Measurements from ENCODE around the gene PDGFB.

The PDGFB gene

GRCh38 chr22:39216143-39216490 is 28.7 kb downstream of the PDGFB start:
- H3K9me3 ChIP-seq: no peaks in the 10 kb centered on the region
- H3K27ac ChIP-seq: no peak overlapping the region
- H3K4me3 ChIP-seq (ENCODE audit: low read depth in 1 of 2, low read length in 1 of 2): no peak overlapping the region
- no peaks in the 10 kb centered on the region for H3K4me1 ChIP-seq (ENCODE audit: control insufficient read depth in 1 of 2, insufficient read depth in 1 of 2, low read depth in 1 of 2, low read length in 1 of 2)
- no peaks in the 10 kb centered on the region for H3K36me3 ChIP-seq
- TF ChIP-seq CTCF (IDR thresholded peaks at IDR 0.05): no peak
- H3K27me3 ChIP-seq: peaks cover 48% of the 10 kb centered on the region

GRCh38 chr22:39215426-39216142 is 29.2 kb downstream of the PDGFB start:
- Histone ChIP-seq H3K4me1 (ENCODE audit: control insufficient read depth in 1 of 2, insufficient read depth in 1 of 2, low read depth in 1 of 2, low read length in 1 of 2) (no peaks in the 10 kb centered on the region), H3K9me3 (no peaks in the 10 kb centered on the region), H3K36me3 (no peaks in the 10 kb centered on the region), H3K4me3 (ENCODE audit: low read depth in 1 of 2, low read length in 1 of 2) (no peak overlapping the region), H3K27me3 (peaks cover 45% of the 10 kb centered on the region), H3K27ac (no peak overlapping the region)
- no peak for TF ChIP-seq CTCF (IDR thresholded peaks at IDR 0.05)

GRCh38 chr22:39215070-39215396 is 29.7 kb downstream of the PDGFB start:
- no peaks in the 10 kb centered on the region for H3K4me1 ChIP-seq (ENCODE audit: control insufficient read depth in 1 of 2, insufficient read depth in 1 of 2, low read depth in 1 of 2, low read length in 1 of 2)
- H3K9me3 ChIP-seq: no peaks in the 10 kb centered on the region
- TF ChIP-seq CTCF (IDR thresholded peaks at IDR 0.05): no peak
- peaks cover 45% of the 10 kb centered on the region for H3K27me3 ChIP-seq
- H3K4me3 ChIP-seq (ENCODE audit: low read depth in 1 of 2, low read length in 1 of 2): no peak overlapping the region
- no peak overlapping the region for H3K27ac ChIP-seq
- H3K36me3 ChIP-seq: no peaks in the 10 kb centered on the region

GRCh38 chr22:39214383-39215069 is 30.3 kb downstream of the PDGFB start:
- Histone ChIP-seq H3K4me3 (ENCODE audit: low read depth in 1 of 2, low read length in 1 of 2) (no peak overlapping the region), H3K27me3 (peaks cover 47% of the 10 kb centered on the region), H3K27ac (no peak overlapping the region), H3K9me3 (no peaks in the 10 kb centered on the region), H3K4me1 (ENCODE audit: control insufficient read depth in 1 of 2, insufficient read depth in 1 of 2, low read depth in 1 of 2, low read length in 1 of 2) (no peaks in the 10 kb centered on the region), H3K36me3 (no peaks in the 10 kb centered on the region)
- TF ChIP-seq CTCF (IDR thresholded peaks at IDR 0.05): no peak

GRCh38 chr22:39214006-39214382 is 30.8 kb downstream of the PDGFB start:
- no peak overlapping the region for H3K27ac ChIP-seq
- no peak for TF ChIP-seq CTCF (IDR thresholded peaks at IDR 0.05)
- no peaks in the 10 kb centered on the region for H3K9me3 ChIP-seq
- H3K4me1 ChIP-seq (ENCODE audit: control insufficient read depth in 1 of 2, insufficient read depth in 1 of 2, low read depth in 1 of 2, low read length in 1 of 2): no peaks in the 10 kb centered on the region
- no peak overlapping the region for H3K4me3 ChIP-seq (ENCODE audit: low read depth in 1 of 2, low read length in 1 of 2)
- H3K27me3 ChIP-seq: peaks cover 47% of the 10 kb centered on the region
- H3K36me3 ChIP-seq: no peaks in the 10 kb centered on the region

All from neutrophil (primary cell).